T-helper 2 cell (primary cell): ENCODE data around the gene PRPF6.
A peak's percentile ranks its signal among the peaks of the same experiment; 100 is the strongest.

ENCODE experiments used
- DNase-seq, 5 experiments: peaks; one replicate each; pipeline versions ENCODE4 v3.0.0 to v3.0.0-alpha.2; 2012 to 2022
- total RNA-seq, 2 donors: gene quantifications; one replicate each; lab custom pipeline; 2026; lab: John Stamatoyannopoulos, UW

PRPF6 gene
- 104 to 107 reads per million in 2 donors for total RNA-seq

GRCh38 chr20:63980806-63981728 is at the start of gene PRPF6:
Gene PRPF6 (plus strand): TSS chr20:63981132. CDS start chr20:63981246, 114 bp downstream.
- peak; percentile 88 to 98 (median 90) for DNase-seq

GRCh38 chr20:63931735-63932134 is 49.2 kb upstream of the PRPF6 start:
- no peak for DNase-seq

- no peak for DNase-seq
These were observed 48.2 kb upstream of the PRPF6 start for GRCh38 chr20:63932606-63933160.

GRCh38 chr20:63933646-63934045 is 47.3 kb upstream of the PRPF6 start:
- DNase-seq = no peak

- no peak for DNase-seq
These were observed 46.5 kb upstream of the PRPF6 start for GRCh38 chr20:63934271-63935068.

GRCh38 chr20:63935447-63935846 is 45.5 kb upstream of the PRPF6 start:
- no peak for DNase-seq

- no peak for DNase-seq
These were observed 43.3 kb upstream of the PRPF6 start for GRCh38 chr20:63937596-63937995.

GRCh38 chr20:63939061-63939935 is 41.6 kb upstream of the PRPF6 start:
- DNase-seq = peak in 1 of 5 experiments; percentile 34

GRCh38 chr20:63940071-63940471 is 40.9 kb upstream of the PRPF6 start:
- DNase-seq = no peak

- DNase-seq = no peak
These were observed 40.3 kb upstream of the PRPF6 start for GRCh38 chr20:63940472-63941266.

- DNase-seq = peak; percentile 27 to 93 (median 77)
These were observed 39.5 kb upstream of the PRPF6 start for GRCh38 chr20:63941282-63942081.

- peak in 4 of 5 experiments; percentile 23 to 48 (median 41) for DNase-seq
These were observed 38.5 kb upstream of the PRPF6 start for GRCh38 chr20:63942250-63942951.

GRCh38 chr20:63942969-63943807 is 37.7 kb upstream of the PRPF6 start:
- no peak for DNase-seq

GRCh38 chr20:63943808-63944077 is 37.2 kb upstream of the PRPF6 start:
- no peak for DNase-seq

- DNase-seq = no peak
These were observed 36.6 kb upstream of the PRPF6 start for GRCh38 chr20:63944078-63944941.

GRCh38 chr20:63945031-63945658 is 35.8 kb upstream of the PRPF6 start:
- DNase-seq = no peak
